GM06990 (cell line): Measurements from ENCODE around the gene C22orf39.

Experiments
- DNase-seq: peaks from one replicate; pipeline ENCODE4 v3.0.0-alpha.2; 2011; ENCODE audit not compliant: insufficient read length; ENCODE audit errors: extremely low read depth
- H3K27me3 ChIP-seq: replicated peaks from 2 replicates; pipeline ENCODE4 v1.6.0; 2011; ENCODE audit warnings: low read length; ENCODE audit not compliant: control insufficient read depth, insufficient read depth
- H3K36me3 ChIP-seq: 2 replicates; pipeline ENCODE4 v1.5.1; 2011; ENCODE audit warnings: low read length; ENCODE audit not compliant: control insufficient read depth, insufficient read depth
- H3K4me3 ChIP-seq: replicated peaks from 2 replicates; pipeline ENCODE4 v1.5.1; 2011; ENCODE audit warnings: low read depth, mild to moderate bottlenecking, control low read depth, low read length
- TF ChIP-seq, protein P1 (sequence below): IDR thresholded peaks from 2 replicates; pipeline ENCODE4 v1.5.1; 2011; ENCODE audit warnings: low read length, control low read depth, mild to moderate bottlenecking, inconsistent platforms; ENCODE audit not compliant: insufficient read depth, poor library complexity, severe bottlenecking

The C22orf39 gene

GRCh38 chr22:19494001-19494560 lies 46.6 kb upstream of the C22orf39 start:
- TF ChIP-seq, protein P1, sequence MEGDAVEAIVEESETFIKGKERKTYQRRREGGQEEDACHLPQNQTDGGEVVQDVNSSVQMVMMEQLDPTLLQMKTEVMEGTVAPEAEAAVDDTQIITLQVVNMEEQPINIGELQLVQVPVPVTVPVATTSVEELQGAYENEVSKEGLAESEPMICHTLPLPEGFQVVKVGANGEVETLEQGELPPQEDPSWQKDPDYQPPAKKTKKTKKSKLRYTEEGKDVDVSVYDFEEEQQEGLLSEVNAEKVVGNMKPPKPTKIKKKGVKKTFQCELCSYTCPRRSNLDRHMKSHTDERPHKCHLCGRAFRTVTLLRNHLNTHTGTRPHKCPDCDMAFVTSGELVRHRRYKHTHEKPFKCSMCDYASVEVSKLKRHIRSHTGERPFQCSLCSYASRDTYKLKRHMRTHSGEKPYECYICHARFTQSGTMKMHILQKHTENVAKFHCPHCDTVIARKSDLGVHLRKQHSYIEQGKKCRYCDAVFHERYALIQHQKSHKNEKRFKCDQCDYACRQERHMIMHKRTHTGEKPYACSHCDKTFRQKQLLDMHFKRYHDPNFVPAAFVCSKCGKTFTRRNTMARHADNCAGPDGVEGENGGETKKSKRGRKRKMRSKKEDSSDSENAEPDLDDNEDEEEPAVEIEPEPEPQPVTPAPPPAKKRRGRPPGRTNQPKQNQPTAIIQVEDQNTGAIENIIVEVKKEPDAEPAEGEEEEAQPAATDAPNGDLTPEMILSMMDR: no peak
- no peaks in the 10 kb centered on the region for H3K27me3 ChIP-seq
- no peak for DNase-seq
- peaks cover 14% of the 10 kb centered on the region for H3K36me3 ChIP-seq
- no peak overlapping the region for H3K4me3 ChIP-seq

- Histone ChIP-seq H3K4me3 (no peak overlapping the region), H3K27me3 (no peaks in the 10 kb centered on the region), H3K36me3 (peaks cover 11% of the 10 kb centered on the region)
- no peak for DNase-seq
- TF ChIP-seq, protein P1: no peak
These were observed 45.1 kb upstream of the C22orf39 start for GRCh38 chr22:19492504-19493174.

DNA sequence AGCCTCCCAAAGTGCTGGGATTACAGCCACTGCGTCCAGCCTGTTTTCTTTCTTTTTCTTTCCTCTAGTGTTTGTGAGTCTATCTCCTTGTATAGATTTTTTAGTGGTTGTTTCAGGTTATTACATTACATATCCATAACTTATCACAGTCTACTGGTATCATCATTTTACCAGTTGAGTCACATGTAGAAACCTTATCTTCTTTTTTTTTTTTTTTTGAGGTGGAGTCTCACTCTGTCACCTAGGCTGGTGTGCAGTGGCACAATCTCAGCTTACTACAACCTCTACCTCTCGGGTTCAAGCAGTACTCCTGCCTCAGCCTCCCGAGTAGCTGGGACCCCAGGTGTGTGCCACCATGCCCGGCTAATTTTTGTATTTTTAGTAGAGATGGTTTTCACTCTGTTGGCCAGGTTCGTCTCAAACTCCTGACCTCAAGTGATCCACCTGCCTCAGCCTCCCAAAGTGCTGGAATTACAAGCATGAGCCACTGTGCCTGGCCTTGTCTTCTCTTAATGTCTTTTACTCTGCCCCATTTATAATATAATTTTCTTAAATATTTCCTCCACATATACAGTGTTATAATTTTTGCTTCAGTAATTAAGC lies 43.2 kb upstream of the C22orf39 start:
- Histone ChIP-seq H3K27me3 (no peaks in the 10 kb centered on the region), H3K4me3 (no peak overlapping the region), H3K36me3 (peaks cover 6% of the 10 kb centered on the region)
- TF ChIP-seq, protein P1: no peak
- DNase-seq: no peak

DNA sequence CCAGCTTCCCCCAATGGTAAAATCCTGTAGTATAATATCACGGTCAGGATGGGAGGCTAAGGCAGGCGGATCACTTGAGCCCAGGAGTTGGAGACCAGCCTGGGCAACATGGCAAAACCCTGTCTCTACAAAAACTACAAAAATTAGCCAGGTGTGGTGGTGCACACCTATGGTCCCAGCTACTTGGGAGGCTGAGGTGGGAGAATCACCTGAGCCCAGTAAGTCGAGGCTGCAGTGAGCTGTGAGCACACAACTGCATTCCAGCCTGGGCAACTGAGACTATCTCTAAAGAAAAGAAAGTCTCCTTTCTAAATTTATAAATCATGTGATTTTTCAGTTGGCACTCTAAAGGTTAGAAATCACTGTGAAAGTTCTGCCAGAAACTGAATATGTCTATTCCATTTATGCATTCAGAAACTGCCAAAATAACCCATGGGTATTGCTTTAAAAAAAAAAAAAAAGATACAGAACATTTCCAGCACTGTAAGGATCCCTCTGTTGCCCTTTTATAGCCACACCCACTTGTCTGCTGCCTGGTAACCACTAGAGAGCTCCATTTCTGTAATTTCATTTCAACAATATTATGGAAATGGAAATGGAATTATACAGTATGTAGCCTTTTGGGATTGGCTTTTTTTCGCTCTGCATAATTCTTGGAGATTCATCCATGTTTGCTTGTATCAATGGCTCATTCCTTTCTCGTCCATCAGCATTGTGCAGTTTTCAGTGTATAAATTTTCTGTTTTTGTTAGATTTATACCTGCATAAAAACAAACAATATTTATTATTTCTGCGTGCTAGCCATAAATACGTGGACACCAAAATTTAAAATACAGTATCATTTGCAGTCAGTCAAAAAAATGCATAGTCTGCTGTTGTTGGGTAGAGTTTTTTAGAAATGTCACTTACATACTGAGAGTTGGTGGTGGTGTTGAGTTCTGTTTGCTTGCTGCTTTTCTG lies 41.7 kb upstream of the C22orf39 start:
- TF ChIP-seq, protein P1: no peak
- H3K36me3 ChIP-seq: peaks cover 7% of the 10 kb centered on the region
- DNase-seq: no peak
- H3K4me3 ChIP-seq: no peak overlapping the region
- no peaks in the 10 kb centered on the region for H3K27me3 ChIP-seq

DNA sequence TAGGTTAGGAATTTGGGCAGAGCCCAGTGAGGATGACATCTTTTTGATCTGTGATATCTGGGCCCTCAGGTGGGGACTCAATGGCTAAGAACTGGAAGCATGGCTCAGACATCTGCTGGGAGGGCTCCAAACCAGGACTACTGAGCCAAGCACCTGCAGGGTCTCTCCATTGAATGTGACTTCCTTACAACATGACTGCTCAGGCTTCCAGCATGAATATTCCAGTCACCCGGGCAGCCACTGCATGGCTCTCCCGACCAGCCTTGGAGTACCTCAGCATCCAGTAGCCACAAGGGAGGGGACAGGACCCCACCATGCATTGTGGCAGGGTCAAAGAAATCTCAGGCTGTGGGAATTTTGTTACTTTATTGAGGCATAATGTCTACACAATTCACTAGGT lies 40.8 kb upstream of the C22orf39 start:
- DNase-seq: no peak
- H3K4me3 ChIP-seq: no peak overlapping the region
- H3K36me3 ChIP-seq: peaks cover 5% of the 10 kb centered on the region
- TF ChIP-seq, protein P1: no peak
- no peaks in the 10 kb centered on the region for H3K27me3 ChIP-seq
